SK-N-SH (cell line): Measurements from ENCODE around the gene HSCB.

Source experiments
- JUND ChIP-seq: IDR thresholded peaks from 2 replicates; pipeline ENCODE4 v1.4.0; 2012
- POLR2AphosphoS5 ChIP-seq: IDR thresholded peaks from 2 replicates; pipeline ENCODE4 v1.6.1; 2012; ENCODE audit warnings: low read depth, low read length
- RAD21 ChIP-seq: IDR thresholded peaks from 2 replicates; pipeline ENCODE4 v1.6.1; 2012; ENCODE audit warnings: mild to moderate bottlenecking, low read length
- SMC3 ChIP-seq: IDR thresholded peaks from 2 replicates; pipeline ENCODE4 v1.6.1; 2012; ENCODE audit warnings: low read depth, low read length, improper control_type of control experiment
- TAF1 ChIP-seq: IDR thresholded peaks from 2 replicates; pipeline ENCODE4 v1.6.1; 2012; ENCODE audit warnings: low read depth, mild to moderate bottlenecking, low read length, moderate library complexity, borderline replicate concordance
- TCF12 ChIP-seq: IDR thresholded peaks from 2 replicates; pipeline ENCODE4 v1.4.0; 2012
- TF ChIP-seq, protein P1 (sequence below): fragments of 200-600 bp; sonication (generic); IDR thresholded peaks from 2 replicates; pipeline ENCODE4 v1.6.1; 2017; ENCODE audit warnings: antibody characterized with exemption, mild to moderate bottlenecking, moderate library complexity
- TF ChIP-seq, protein P2 (sequence below): fragments of 150-350 bp; IDR thresholded peaks from 2 replicates; pipeline ENCODE4 v1.6.1; 2017; ENCODE audit warnings: antibody characterized with exemption, low read length, low read depth, borderline replicate concordance

DNA sequence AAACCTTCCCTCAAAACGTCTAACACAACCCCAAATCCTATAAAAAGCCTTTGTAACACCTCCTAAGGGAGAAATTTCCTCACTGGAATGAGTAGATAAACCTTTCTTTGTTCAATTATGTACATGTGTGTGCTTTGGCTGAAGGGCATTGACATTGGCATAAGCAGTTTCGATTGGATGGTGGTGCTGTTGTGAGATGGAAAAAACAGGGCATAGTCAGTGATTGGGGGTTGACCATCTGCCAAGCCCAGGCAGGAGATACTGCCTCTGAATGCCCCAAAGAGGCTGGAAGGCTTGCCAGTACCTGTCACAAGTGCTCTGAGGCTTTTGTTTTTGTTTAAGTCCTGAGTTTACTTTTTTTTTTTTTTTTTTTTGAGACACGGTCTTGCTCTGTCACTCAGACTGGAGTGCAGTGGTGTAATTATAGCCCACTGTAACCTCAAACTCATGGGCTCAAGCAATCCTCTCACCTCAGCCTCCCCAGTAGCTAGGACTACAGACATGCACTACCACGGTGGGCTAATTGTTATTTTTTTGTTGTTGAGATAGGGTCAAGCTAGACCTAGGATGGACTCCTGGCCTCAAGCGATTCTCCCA, 29.5 kb downstream of the HSCB start:
- TF ChIP-seq SMC3: no peak
- no peak for TF ChIP-seq RAD21
- TF ChIP-seq, protein P1, sequence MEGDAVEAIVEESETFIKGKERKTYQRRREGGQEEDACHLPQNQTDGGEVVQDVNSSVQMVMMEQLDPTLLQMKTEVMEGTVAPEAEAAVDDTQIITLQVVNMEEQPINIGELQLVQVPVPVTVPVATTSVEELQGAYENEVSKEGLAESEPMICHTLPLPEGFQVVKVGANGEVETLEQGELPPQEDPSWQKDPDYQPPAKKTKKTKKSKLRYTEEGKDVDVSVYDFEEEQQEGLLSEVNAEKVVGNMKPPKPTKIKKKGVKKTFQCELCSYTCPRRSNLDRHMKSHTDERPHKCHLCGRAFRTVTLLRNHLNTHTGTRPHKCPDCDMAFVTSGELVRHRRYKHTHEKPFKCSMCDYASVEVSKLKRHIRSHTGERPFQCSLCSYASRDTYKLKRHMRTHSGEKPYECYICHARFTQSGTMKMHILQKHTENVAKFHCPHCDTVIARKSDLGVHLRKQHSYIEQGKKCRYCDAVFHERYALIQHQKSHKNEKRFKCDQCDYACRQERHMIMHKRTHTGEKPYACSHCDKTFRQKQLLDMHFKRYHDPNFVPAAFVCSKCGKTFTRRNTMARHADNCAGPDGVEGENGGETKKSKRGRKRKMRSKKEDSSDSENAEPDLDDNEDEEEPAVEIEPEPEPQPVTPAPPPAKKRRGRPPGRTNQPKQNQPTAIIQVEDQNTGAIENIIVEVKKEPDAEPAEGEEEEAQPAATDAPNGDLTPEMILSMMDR: no peak
- no peak for TF ChIP-seq JUND
- no peak for TF ChIP-seq POLR2AphosphoS5
- TF ChIP-seq TCF12: no peak
- TF ChIP-seq TAF1: no peak
- TF ChIP-seq, protein P2, sequence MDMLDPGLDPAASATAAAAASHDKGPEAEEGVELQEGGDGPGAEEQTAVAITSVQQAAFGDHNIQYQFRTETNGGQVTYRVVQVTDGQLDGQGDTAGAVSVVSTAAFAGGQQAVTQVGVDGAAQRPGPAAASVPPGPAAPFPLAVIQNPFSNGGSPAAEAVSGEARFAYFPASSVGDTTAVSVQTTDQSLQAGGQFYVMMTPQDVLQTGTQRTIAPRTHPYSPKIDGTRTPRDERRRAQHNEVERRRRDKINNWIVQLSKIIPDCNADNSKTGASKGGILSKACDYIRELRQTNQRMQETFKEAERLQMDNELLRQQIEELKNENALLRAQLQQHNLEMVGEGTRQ: no peak
